GM23248 (cell line): ENCODE results near the gene ZFAND3.

Experiments used
- EZH2 ChIP-seq: fragments of 200-600 bp; sonication (generic); IDR thresholded peaks from 2 replicates; pipeline ENCODE4 v1.6.1; 2018; ENCODE audit warnings: antibody characterized with exemption, mild to moderate bottlenecking; ENCODE audit not compliant: insufficient read depth, poor library complexity, severe bottlenecking
- EZH2phosphoT487 ChIP-seq: fragments of 200-600 bp; sonication (generic); IDR thresholded peaks from 2 replicates; pipeline ENCODE4 v1.6.1; 2018; ENCODE audit warnings: antibody characterized with exemption, moderate library complexity, mild to moderate bottlenecking, low read depth; ENCODE audit not compliant: insufficient read depth

DNA sequence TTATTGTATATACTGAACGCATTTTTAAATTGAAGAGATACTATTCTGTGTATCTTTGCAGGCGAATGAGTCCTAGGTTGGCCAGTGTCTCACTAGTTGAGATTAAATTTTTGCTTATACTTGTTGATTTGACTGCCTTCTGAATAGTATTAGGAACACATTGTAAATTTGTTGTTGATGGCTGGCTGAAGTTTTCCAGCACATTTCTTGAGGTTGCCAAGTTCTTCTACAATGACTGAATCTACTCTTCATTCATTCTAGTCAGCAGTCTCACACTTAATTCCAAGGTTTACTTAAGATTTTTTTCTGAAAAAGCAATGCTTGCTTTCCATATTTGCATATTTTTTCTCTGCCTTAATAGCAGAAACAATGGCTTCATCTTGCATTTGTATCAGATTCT lies 151.7 kb downstream of the ZFAND3 start:
- TF ChIP-seq EZH2 (no peak), EZH2phosphoT487 (no peak)
